SW 1271 (cell line): ENCODE measurements around the gene ZNF554.
A peak's percentile ranks its signal among the peaks of the same experiment; 100 is the strongest.

ENCODE experiments used
- DNase-seq, 2 experiments: peaks; one replicate each; lab custom pipeline; 2025; lab: John Stamatoyannopoulos, UW

ZNF554 gene

DNA sequence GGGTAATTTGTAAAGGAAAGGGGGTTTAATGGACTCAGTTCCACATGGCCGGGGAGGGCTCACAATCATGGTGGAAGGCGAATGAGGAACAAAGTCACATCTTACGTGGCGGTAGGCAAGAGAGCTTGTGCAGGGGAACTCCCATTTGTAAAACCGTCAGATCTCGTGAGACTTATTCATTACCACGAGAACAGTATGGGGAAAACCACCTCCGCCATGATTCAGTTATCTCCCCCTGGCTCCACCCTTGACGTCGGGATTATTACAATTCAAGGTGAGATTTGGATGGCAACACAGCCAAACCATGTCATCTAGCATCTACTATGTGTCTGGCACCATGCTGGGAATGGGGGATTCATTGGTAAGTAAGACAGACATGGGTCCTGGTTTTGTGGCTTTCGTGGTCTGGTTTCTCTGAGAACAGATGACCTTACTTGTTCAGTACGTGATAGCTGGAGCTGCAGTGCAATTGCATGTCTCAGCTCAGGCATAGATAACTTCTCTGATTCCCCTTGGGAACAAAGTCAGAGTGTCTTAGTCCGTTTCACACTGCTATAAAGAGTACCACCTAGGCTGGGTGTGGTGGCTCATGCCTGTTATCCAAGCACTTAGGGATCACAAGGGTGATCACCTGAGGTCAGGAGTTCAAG is 8.3 kb downstream of the ZNF554 start:
- DNase-seq = no peak

DNA sequence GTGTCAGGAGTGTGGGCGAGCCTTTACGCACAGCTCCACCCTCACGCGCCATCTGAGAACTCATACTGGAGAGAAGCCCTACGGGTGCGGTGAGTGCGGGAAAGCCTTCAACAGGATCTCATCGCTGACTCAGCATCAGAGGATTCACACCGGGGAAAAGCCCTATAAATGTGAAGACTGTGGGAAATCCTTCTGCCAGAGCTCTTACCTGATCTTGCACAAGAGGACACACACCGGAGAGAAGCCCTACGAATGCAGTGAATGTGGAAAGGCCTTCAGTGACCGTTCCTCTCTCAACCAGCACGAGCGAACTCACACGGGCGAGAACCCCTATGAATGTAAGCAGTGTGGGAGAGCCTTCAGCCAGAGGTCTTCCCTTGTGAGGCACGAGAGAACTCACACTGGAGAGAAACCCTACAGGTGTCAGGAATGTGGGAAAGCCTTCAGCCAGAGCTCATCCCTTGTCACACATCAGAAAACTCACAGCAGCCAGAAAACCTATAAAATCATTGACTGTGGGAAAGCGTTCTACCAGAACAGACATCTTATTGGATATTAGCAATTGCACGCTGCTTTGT is 14.7 kb downstream of the ZNF554 start:
- DNase-seq = no peak

DNA sequence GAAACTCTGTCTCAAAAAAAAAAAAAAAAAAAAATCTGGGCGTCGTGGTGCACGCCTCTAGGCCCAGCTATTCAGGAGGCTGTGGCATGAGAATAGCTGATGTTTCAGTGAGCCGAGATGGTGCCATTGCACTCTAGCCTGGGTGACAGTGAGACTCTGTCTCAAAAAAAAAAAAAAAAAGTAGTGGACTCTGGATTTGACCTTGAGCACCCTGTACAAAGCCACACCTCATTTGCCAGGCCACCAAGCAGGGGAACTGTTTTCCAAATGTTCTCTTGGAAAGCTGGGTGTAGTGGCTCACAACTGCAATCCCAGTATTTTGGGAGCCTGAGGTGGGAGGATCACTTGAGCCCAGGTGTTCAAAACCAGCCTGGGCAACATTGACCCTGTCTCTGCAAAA is 17.8 kb downstream of the ZNF554 start:
- no peak for DNase-seq

DNA sequence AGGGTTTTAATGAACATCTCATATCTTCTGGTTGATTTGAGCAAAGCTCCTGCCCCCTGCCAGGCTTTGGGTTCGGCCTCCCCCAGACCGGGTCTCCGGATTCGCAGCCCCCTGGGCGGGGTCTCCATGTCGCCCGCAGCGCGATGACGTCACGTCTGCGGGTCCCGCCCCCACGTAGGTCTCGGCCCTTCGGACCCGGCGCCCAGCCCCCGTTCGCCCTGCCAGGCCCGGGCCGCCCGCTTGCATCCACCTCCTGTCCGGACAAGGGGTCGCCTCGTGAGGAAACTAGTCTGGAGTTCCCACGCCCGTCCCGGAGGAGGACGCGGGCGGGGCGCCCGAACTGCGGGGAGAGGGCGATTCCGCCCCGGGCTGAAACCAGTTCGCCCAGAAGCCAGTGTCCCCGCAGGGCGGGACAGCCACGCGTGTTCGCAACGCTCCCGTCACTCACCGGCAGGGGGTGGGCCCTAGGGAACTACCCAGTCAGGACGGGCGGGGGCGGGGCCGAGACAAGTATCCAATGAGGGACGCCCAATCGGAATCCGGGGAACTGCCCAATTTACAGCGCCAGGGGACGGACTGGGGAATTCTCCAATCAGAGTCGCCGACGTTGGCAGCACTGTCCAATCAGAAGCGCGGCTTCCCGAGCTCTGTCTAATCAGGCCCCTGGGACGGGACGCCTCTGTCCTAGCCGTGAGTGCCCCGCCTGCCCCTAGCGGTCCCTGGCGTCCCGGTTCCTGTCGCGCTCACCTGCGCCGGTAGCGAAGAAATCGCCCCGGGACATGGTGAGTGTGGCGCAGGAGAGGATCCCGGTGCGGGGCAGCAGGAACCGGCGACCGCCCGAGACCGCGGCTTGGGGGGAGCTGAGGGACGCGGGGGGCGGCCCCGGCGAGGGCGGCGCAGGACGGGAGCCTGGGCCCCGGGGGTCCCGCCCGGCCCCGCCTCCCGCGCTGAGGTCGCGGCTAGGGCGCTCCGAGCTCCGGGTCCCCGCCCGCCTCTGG is 21.4 kb downstream of the ZNF554 start, which contains the start of gene ZNF555:
Gene ZNF555, plus strand, starts transcription at position 682 of the 998 bp plus-strand sequence. Its CDS starts 98 bp downstream, at position 780.
- DNase-seq = peak; percentile 98 to 99

DNA sequence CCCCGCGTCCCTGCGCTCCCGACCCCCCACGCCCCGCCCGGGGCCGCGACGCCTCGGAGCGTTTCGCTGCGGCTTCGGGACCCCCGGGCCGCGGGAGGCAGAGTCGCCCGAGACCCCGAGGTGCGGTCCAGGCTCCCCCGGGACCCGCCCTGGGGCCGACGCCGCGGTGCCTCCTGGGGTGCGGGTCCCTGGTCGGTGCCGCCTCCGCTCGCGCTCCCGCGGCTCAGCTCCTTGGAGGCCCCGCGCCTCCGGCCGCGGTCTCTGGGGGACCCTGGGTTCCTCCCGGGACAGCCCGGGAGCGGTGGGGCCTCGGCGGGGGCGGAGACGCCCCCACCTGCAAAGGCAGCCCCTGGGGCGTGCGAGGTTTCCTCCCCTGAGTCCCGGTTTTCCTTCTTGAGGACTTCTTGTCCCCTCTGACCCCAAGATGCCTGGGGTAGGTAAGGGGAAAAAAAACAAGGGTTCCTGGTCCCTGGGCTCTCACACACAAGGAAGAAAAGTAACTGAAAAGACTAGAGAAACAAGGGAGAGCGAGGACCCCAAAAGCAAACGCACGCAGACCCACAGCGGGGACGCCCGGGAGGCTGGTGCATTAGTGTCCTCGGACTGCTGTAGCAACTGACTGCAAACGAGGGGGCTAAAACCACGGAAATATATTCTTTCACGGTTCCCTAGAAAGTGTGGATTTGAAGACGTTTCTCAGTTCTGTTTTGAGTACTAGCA is 22.3 kb downstream of the ZNF554 start:
- no peak for DNase-seq

DNA sequence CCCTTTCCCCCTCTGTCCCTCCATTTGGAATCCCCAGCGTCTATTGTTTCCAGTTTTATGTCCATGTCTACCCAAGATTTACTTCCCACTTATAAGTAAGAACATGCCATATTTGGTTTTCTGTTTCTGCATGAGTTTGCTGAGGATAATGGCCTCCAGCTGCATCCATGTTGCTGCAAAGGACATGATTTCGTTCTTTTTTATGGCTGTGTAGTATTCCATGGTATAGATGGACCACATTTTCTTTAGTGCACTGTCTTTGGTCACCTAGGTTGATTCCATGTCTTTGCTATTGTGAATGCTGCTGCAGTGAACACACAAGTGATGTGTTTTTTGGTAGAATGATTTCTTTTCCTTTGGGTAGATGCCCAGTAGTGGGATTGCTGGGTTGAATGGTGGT is 25.4 kb downstream of the ZNF554 start:
- no peak for DNase-seq

DNA sequence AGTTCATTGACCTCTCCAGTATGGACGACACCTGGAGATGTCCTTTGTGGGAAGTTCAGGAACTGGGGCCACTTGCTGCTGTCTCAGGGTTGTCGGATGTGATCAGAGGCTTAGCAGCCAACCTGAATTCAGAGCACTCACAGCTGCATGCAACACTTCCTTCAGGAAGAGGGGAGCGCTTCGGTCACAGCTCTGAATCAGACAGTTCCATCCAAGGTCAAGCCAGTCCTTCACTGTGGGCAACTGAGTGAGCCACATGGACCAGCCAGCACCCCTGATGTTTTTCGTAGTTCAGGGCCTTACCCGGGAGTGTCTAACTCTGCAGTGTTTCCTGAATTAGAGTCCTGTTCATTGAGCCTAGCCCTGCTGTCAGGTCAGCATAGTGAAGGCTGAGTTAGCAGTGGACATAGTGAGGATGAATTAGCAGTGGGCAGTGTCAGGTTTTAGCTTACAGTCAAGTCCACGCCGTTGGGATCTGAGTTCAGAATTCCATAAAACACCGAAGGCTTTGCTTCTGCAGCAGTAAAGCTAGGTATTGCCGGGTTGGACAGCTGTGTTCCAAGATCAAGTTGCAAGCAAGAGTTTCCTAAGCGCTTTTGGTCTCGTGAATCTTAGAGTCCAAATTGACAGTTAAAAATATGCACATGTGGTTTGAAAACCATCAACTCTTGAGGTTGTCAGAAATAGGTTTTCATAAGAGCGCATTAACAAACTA is 26.7 kb downstream of the ZNF554 start:
- DNase-seq = no peak

DNA sequence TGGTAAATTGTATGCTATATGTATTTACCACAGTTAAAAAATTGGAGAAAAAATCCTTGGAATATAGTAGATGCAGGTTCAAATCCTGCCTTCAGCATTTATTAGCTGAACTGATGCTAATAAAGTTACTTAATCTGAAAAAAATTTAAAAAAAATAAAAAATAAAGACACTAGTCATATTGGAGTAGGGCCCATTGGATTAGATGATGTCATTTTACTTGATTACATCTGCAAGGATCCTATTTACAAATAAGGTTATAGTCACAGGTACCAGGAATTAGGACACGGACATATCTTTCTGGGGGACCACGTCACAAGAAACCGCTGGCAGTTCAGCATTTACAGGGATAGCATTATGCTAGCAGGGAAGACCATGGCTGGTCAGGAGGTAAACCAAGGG is 27.8 kb downstream of the ZNF554 start:
- DNase-seq = no peak

DNA sequence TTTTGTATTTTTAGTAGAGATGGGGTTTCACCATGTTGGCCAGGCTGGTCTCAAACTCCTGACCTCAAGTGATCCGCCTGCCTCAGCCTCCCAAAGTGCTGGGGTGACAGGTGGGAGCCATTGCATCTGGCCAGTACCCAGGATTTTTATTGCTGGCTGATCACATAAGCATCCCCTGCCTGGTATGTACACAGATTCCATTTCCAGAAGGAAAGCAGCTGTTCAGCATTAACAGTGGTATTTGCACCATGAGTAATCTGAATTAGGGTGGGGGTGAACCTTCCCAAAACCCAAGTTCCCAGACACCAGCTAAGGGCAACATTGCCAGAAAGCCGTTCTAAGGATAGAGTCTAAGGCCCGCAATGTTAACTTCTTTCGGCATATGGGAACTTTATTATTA is 28.9 kb downstream of the ZNF554 start:
- DNase-seq = no peak

DNA sequence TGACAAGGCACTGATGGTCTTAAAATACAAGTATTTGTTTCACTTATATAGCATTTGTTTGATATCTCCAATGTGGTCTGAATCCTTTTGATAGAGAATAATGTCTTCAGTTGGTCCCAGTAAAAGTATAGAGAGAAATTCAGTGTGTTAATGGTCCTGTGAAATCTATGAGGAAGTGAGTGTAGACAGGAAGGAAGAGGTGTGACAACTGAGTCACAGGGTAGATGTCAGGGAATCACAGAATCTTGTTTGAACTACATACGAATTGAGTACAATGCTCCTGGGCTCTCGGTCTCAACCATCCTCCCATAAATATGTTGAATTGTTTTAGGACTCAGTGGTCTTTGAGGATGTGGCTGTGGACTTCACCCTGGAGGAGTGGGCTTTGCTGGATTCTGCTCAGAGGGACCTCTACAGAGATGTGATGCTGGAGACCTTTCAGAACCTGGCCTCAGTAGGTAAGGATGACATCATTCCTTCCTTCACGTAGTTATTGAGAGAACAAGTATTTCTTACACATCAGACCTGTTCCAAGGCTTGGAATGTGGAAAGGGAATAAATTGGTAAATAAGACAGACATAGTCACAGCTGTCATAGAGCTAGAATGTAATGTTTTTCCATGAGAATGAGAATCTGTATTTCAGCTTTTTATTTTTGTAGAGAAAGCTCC is 30.7 kb downstream of the ZNF554 start:
- no peak for DNase-seq

DNA sequence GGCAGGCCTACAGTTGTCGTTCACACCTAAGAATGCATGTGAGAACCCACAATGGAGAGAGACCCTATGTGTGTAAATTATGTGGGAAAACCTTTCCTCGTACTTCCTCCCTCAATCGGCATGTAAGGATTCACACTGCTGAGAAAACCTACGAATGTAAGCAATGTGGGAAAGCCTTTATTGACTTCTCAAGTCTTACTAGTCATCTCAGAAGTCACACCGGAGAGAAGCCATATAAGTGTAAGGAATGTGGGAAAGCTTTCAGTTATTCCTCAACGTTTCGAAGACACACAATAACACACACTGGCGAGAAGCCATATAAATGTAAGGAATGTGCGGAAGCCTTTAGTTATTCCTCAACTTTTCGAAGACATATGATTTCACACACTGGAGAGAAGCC is 32.9 kb downstream of the ZNF554 start:
- no peak for DNase-seq

DNA sequence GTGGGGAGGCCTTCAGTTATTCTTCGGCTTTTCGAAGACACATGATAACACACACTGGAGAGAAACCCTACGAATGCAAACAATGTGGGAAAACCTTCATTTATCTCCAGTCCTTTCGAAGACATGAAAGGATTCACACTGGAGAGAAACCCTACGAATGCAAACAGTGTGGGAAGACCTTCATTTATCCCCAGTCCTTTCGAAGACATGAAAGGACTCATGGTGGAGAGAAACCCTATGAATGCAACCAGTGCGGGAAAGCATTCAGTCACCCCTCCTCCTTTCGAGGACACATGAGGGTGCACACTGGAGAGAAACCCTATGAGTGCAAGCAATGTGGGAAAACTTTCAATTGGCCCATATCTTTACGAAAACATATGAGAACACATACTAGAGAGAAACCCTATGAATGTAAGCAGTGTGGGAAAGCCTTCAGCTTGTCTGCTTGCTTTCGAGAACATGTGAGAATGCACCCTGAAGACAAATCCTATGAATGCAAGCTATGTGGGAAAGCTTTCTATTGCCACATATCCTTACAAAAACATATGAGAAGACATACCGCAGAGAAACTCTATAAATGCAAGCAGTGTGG is 33.4 kb downstream of the ZNF554 start:
- no peak for DNase-seq

DNA sequence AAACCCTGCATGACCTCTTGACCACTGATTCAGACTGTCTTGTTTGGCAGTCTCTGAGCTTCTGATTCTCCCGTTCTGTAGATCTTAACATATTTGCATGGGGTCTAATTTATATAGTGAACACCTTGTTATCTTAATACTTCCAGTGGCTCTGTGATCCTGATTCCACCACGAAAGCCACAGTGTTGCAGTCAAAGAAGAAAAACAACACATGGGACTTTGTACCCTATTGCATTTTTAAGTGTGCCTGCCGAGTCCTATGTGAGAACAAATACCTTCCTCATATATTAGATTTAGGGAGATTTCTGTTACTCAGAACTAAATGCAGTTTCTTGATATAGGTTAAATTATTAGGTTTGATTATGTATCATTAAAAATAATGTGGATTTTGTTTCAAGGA is 35.2 kb downstream of the ZNF554 start:
- DNase-seq = no peak

DNA sequence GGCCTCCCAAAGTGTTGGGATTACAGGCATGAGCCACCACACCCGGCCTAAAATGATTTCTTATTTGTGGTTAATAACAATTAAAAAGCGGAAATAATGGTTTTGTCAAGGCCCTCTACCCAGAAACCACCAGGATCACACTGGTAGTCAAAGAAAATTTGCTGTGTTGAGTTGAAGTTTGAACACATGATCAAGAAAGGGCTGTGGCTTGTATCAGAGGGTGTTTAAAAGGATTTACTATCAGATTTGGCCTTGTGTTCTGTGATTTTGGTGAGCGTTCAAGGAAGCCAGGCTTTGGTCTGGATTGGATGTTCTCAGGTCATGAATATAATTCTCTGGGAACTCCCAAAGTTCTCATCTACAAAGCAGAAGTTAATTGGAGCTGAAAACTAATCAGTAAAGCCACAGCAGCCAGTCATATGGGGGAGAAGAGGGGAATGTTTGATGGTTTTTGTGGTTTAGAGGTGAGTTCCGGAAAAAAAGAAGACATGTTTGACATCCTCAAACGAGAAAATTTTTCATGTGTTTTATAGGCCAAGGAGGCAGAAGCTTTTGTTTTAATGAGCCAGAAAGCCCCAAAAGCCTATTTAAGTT is 36.9 kb downstream of the ZNF554 start:
- no peak for DNase-seq

DNA sequence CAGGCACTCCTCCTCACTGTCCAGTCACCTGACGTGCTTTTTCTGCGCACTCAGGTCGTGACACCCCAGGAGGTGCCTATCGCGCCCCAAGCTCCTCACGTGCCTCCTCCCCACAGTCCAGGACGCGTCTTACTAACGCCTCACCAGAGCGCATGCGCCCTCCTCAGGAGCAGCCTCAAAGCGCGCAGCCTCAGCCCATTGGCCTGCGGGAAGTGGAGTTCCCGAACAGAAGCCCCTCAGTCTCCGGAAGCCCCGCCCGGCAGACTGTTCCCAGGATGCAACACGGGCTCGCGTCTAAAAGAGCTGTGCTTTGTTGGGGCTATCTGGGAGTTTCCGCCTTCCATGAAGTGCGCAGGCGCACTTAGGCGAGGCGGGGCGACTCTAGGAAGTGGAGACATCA is 39.2 kb downstream of the ZNF554 start:
- no peak for DNase-seq

DNA sequence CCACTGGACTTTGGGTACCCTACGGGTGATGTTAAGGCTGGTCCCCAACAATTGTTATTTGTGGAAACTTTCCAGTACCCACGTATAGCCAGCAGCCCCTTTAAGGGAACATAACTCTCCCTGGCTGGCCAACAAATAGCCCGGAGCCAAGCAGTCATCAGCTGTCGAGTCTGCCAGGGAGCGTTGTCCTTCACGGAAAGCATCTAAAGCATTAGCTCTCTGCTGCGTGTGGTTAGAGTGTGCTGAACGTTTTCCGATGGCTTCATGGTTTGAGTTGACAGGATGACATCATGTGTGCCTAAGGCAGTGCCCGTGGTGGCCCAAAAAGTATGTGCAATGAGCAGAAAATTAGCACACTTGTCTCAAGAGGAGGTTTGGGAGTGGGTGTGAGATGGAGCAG is 44.1 kb downstream of the ZNF554 start:
- DNase-seq = no peak

DNA sequence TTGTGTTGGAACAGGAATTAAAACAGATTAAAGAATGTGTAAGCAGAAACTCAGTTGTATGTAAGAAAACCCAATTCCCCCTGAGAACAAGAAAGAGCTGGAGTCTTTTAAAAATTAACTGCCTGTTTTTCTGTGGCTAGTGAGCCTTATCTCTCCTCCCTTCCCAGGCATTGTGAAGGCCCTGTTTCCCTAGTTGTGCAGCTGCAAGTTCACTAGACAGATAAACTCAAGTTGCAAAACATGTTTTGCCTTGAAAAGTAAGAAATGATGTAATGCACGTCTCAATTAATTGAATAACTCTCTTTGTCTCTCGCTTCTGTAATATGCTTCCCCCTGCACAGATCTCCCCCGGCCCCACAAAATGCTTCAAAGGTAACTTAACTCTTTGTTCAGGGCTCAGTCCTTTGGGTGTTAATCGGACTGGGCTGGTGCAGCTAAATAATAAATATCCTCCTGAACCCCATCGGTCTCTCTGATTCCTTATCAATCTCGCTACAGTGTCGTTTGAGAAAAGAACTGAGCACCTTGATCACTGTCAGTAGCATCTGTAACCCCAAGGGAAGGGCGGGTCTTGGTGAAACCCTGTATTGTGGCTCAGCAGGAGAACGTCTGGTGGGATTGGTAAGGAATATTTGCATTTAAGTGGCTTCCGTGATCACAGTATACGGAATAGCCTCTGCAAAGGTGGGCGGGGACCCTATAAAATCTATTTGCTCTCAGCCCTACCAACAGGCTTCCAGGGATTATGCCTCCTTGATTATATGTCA is 45.8 kb downstream of the ZNF554 start:
- no peak for DNase-seq

DNA sequence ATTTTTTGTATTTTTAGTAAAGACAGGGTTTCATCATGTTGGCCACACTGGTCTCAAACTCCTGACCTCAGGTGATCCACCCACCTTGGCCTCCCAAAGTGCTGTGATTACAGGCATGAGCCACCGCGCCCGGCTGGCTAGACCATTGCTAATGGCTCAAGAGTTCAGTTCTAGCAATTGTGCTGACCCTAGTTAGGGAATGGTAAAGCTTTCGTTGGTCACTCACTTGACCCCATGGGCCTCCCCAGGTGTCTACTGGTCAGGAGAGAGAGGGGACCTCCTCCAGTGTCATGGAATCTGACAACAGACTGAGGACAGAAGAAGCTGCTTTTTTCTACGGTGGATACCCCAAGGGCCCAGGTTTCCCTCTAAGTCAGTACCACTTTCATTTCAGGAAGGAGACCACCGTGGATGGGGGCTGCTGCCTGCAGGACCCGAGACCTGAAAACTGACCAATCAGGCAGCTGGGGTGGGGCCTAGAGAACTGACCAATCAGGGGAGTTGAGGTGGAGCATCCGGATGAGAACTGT is 46.9 kb downstream of the ZNF554 start:
- DNase-seq = no peak
